Right forelimb (tissue), 1 donor: ENCODE results near the gene CXCR5.
"Not testable (repeated sequence)": the region's sequence is repeated elsewhere in the genome, so short reads cannot be mapped to it uniquely, and the experiment has no call there.

ENCODE experiments used
- DNase-seq: peaks from one replicate; pipeline ENCODE4 v3.0.0-alpha.2; 2018

The CXCR5 gene, protein sequence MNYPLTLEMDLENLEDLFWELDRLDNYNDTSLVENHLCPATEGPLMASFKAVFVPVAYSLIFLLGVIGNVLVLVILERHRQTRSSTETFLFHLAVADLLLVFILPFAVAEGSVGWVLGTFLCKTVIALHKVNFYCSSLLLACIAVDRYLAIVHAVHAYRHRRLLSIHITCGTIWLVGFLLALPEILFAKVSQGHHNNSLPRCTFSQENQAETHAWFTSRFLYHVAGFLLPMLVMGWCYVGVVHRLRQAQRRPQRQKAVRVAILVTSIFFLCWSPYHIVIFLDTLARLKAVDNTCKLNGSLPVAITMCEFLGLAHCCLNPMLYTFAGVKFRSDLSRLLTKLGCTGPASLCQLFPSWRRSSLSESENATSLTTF

DNA sequence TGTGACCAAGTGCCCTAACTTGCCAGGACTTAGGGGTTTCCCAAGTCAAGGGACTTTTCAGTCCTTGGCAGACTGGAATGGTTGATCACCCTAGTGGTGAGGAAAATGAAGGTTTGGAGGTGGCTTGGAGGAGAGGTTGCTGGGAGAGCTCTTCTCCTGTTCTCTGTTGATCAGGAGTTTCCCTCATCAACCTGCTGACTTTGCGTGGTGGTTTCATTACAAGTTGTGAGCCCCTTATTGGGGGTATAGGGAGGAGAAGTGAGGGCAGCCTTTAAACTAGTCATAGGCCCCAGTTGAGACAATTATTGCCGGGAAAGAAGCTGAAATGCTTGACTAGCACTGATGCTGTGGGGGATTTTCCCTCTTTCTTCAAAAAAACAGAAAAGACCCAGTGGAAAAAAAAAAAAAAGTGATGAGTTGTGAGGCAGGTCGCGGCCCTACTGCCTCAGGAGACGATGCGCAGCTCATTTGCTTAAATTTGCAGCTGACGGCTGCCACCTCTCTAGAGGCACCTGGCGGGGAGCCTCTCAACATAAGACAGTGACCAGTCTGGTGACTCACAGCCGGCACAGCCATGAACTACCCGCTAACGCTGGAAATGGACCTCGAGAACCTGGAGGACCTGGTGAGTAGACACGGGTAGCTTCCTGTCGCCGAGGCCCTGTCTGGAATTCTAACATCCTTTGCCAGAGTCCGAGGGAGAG is at the start of gene CXCR5:
CXCR5 (plus strand) TSS at position 525 of the 704 bp plus-strand sequence; CDS start at position 575, 50 bp downstream.
- DNase-seq: no peak

DNA sequence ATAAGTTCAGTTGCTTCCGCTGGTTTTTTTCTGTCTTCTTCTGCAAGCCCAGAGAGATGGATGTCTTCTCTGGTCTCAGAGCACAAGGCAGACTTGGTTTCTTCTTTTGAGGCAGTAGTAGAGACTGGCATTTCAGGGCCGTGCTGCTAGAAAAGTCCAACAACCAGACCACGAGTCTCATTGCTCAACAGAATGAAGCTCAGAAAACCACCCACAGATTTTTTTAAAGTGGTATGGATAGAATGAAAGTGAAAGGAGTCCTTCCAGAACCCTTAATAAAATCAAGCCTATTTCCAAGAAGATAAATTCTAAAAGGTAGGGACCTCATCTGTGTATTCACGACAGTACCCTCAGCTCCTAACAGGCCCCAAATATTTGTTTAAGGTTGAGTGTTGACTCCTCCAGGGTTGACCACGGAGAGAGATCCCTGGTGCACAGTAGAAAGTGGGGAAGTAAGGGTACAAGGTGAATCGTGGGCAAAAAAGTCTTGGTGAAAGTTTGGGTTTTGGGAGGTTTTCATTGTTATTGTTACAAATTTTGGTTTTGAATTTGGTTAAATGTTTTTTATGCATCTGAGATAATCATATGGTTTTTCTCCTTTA is 49.2 kb upstream of the CXCR5 start:
- no peak for DNase-seq

DNA sequence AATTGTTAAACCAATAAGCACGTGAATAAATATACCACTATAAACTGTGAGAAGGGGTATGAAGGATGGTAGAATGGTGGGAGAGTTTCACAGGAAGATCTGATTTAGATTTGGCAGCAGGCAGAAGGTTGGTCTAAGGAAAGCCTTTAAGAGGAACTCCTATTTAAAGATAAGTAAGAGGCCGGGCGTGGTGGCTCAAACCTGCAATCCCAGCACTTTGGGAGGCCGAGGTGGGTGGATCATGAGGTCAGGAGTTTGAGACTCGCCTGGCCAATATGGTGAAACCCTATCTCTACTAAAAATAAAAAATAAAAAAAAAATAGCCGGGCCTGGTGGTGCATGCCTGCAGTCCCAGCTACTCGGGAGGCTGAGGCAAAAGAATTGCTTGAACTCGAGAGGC is 45.8 kb upstream of the CXCR5 start:
- no peak for DNase-seq

DNA sequence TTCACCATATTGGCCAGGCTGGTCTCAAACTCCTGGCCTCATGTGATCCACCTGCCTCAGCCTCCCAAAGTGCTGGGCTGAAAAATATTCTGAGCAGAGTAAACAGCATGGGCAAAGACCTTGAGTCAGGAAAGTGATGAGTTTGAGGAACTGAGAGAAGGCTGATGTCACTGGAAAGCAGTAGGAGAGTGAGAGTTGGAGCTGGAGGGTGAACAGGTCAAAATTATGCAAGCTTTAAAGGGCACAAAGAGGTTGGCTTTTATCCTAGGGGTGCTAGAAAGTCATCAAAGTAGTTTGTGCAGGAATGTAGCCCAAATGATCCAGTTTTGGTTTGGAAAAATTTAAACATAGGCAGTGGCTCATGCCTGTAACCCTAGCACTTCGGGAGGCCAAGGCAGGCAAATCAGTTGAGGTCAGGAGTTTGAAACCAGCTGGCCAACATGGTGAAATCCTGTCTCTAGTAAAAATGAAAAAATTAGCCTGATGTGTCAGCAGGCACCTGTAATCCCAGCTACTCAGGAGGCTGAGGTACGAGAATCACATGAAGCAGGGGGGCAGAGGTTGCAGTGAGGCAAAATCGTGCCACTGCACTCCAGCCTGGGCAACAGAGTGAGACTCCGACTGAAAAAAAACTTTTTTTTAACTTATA is 44.7 kb upstream of the CXCR5 start:
- no peak for DNase-seq

DNA sequence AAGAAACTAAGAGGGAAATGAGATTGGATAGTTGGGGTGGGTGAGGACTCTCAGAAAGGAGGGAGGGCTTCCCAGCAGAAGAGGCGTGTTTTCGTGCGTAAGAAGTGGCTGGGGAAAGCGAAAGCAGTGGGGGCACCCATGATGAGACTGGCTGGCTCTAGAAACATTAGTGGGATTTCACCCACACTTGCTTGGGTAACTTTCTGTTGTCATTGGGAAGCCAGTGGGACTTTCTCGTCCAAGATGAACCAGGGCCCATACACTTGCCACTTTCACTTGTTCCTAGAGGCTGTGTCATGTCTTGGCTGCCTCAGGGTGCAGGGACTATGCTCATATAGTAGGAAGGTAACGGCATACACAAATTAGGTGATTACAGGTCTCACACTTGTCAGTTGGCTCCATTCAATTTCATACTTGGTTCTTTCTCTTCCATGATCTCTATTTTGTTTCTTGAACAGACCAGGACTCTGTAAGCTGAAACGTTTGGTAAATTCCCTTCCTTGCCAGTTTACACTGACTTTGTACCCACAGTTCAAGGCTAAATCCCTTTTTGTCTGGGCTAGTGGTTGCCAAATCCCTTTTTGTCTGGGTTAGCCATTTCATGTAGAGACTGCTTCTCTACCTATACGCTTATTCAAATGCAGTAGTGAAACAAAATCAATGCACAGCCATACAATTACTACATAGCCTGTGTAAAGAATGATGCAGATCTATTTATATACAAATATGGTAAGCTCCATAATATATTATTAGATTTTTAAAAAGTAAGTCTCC is 42.0 kb upstream of the CXCR5 start:
- DNase-seq: no peak

DNA sequence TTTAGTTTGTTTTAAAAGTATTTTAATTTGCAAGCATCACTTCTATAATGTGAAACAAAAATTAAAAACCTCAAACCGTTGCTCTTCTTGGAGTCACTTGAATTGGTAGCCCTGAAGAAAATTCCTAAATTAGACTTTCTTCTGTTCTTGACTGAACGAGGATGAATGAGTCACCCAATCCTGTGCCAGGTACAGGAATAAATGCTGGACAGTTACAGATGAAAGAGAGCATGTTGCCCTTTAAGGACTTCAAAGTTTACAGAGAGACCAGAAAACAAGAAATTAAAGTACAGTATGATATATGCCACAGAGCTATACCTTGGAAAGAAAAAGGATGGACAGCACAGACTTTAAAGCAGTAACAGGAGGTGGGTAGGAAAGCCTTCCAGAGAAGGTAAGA is 41.3 kb upstream of the CXCR5 start:
- DNase-seq: no peak

DNA sequence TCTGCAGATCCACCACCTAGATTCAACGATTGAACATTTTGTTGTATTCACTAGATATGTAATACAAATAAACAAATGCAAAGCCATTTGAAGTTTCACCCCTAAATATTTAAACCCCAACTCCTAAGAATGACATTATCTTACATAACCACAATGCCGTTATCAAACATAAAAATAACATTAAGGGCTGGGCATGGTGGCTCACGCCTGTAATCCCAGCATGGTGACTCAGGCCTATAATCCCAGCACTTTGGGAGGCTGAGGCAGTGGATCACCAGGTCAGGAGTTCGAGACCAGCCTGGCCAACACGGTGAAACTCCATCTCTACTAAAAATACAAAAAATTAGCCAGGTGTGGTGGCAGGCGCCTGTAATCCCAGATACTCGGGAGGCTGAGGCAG is 40.8 kb upstream of the CXCR5 start:
- not testable (repeated sequence) for DNase-seq

DNA sequence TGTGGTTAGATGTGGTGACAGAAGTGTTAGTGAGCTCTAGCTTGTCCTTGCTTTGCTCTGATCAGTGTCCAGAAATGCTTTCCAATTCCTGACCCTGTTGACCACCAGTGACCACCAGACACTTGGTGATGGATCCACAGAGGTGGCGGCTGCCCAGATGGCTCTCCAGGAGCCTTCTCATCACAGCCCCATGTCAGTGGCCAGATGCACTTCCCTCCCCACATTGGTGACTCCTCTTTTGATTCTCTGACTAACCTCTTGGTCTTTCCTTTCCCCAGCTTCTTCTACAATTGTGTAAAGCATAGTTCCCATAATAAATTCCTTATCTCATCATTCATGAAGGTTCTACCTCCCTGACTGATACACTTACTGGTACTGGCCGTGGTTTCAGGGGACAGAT is 40.1 kb upstream of the CXCR5 start:
- DNase-seq: no peak

DNA sequence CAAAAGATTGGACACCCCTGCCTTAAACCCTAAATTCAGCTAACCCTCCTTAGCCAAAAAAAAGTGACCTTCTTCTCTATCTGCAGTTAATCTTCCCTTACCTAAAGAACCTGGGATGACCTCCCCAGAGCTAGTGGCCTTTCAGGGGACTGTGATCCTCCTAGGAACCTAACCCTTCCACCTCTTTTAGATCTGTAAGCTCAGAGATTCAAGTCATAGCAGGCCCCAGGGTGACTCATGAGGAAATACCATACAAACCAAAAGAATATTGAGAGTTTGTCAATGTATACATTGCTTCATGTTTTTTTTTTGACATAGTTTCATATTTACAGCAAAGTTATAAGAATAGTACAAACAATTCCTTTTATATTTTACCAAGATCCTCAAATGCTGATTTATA is 38.3 kb upstream of the CXCR5 start:
- no peak for DNase-seq

DNA sequence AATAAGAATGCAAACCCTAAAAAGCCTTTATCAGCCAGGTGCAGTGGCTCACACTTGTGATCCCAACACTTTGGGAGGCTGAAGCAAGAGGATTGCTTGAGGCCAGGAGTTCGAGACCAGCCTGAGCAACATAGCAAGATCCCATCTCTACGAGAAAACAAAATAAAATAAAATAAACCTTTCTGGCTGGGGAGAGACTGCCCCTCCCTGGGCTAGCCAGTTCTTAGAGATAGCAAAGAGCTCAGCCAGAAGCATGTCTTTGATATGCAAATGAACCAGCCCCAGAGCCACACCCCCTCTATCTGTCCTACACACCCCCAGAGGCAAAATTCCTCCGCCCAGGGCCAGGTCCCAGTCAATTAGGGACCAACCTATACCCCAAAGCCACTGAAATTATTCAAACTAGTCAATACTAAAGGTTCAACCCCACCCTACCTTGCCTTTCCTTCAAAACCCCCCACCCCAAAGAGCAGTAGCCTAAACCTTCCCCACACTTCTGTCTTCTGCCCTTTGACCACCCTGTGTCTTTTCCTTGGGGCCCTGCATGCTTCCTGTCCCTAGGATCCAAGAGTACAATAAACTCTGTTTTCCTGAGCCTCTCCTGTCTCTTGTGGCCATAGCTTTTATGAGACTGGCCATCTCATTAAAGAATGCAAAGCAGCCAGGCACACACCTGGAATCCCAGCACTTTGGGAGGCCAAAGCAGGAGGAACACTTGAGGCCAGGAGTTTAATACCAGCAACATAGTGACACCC is 37.3 kb upstream of the CXCR5 start:
- no peak for DNase-seq

DNA sequence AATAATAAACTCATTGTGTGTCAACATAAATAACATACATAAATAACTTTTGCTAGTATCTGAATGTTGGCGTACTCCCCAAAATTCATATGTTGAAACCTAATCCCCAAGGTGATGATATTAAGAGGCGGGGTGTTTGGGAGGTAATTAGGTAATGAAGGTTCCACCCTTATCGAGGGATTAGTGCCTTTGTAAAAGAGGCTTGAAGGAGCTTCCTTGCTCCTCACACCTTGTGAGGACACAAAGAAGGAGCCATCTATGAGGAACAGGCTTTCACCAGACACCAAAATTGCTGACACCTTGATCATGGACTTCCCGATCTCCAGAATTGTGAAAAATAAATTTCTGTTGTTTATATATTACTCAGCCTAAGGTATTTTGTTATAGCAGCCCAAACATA is 33.9 kb upstream of the CXCR5 start:
- no peak for DNase-seq

DNA sequence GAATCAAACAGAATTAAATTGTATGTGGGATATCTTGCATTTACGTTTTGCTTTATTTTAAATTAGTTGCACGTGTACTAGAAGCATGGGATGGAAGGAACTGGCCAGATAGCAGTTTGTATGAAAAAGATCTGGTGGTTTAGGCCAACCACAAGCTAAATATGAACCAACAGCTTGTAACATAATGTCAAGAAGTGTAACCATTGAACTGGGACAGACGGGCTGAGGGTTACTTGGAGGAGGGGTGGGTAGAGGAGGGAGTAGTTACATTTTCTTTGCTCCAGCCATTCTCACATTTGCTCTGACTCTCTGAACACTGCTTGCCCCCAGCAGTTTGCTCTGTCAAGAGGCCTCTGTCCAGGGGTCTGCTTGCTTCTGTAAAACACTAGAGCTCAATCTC is 31.7 kb upstream of the CXCR5 start:
- no peak for DNase-seq

DNA sequence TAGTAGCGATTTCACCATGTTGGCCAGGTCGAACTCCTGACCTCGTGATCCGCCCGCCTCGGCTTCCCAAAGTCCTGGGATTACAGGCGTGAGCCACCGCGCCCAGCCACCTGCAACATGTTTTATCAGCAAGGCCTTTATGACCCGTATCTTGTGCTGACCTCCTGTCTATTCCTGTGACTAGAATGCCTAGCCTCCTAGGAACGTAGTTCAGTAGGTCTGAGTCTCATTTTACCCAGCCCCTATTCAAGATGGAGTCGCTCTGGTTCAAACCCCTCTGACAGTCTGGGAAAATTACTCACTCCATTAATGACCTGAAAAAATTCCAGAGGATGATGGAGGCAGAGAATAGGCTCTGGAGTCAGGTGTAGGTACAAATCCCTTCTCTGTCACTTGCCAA is 30.0 kb upstream of the CXCR5 start:
- DNase-seq: no peak

DNA sequence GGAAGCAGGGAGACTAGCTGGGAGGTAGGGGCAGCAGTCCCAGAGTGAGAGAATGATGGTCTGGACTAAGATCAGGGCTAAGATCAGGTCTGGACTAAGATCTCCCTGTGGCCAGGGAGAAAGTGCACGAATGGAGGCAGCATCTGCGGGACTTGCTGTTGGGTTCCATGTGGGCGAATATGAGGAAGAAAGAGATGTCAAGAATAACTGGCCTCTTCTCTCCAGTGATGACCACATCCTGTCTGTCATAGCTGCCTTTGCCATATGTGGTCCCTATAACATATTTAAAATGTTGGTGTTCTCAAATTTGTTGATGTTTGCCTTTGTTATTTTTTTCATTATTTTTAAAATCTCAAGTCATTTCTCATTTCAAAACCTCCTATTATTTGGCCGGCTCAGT is 27.4 kb upstream of the CXCR5 start:
- DNase-seq: no peak

DNA sequence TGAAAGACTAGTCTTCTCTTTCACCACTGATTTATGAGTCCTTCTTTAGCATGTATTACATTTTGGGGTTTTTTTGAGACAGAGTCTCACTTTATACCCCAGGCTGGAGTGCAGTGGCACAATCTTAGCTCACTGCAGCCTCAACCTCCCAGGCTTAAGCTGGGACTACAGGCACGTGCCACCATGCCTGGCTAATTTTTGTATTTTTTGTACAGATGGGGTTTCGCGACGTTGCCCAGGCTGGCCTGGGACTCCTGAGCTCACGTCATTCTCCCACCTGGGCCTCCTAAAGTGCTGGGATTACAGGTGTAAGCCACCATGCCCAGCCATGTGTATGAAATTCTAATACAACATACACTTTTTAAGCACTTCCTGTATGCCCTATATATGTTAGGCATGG is 26.3 kb upstream of the CXCR5 start:
- no peak for DNase-seq

DNA sequence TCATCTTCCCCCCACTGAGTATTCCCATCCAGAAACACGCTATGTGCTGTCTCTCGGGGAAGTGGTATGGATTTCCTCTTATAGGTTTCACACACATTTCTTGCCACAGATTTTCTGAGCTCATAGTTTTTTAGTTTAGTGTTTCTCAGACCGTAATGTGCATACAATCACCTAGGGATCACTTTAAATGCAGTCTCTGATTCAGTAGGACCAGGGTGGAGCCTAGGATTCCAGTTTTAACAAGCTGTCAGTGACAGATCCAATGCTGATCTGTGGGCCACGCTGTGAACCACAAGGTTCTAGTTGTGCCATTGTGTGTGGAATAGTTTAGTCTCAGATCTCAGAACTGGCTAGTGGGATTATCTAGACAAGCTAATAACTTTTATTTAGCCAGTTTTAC is 23.7 kb upstream of the CXCR5 start:
- DNase-seq: no peak

DNA sequence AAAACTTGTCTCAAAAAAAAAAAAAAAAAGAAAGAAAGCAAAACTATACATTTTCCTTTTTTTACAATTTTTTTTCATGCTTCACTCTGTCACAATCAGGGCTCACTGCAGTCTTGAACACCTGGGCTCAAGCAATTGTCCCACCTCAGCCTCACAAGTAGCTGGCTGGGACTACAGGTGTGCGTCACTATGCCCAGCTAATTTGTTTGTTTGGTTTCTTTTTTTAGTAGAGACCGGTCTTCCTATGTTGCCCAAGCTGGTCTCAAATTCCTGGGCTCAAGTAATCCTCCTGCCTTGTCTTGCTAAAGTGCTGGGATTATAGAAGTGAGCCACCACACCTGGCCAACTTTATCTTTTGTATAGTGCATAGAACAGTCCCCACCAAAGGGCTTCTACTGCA is 15.0 kb upstream of the CXCR5 start:
- no peak for DNase-seq

DNA sequence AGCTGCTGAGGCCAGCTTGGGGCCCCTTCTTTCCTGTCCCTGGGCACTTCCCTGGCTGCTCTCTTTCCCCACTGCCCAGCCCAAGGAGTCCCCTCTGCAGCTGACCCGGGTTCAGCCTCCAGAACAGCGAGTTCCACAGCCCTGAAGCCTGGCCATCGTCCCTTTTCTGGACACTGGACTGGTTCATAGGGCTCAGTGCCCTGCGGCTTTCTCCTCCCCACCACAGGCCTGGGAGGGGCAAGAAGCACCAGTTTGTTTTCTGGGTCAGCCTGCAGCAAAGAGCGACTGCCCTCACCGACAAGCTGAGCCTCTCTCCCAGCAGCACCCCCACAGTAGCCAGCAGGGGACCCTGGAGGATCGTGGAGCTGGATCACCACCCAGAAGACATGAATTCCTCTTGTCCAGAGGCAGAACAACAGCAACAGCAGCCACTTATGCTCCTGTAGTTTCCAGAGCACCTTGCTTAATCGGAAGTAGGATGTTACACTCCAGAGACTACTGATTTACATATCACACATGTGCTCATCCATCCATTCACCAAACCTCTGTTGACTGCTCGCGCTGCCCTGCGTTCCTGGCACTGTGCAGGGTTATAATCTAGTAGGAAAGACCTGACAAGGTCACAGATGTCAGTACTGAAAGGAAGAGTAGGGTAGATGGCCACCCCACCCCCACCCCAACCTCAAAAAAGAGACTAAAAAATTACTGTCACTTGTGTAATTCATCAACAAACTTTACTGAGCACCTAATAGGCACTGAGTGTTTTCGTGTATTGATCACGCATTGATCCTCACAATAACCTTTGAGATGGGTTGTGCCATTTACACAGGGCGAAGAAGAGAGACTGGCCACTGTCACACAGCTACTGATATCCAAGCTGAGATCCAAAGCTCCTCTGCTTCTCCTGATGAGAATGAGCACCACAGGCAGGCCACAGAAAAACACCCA is 13.0 kb upstream of the CXCR5 start:
- DNase-seq: peak; percentile 68

DNA sequence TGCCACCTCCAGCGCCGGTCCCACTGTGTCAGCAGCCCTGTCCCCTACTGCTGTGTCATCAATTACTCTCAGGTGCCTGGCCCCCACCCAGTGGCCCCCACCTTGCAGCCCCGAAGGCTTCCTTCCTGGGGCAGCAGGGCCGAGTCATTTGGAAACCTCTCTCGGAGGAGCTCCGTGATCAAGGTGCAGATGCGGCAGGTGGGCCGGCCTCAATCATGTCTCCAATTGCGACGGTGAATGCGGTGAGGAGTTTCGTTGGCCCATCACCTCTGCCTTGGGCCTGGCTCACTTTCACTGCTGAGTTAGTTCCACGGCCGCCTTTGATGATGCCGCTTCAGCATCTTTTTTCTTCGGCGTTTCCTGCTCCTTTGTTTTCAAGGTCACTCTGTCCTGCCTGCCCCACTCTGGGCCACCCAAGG is 11.3 kb upstream of the CXCR5 start:
- no peak for DNase-seq

DNA sequence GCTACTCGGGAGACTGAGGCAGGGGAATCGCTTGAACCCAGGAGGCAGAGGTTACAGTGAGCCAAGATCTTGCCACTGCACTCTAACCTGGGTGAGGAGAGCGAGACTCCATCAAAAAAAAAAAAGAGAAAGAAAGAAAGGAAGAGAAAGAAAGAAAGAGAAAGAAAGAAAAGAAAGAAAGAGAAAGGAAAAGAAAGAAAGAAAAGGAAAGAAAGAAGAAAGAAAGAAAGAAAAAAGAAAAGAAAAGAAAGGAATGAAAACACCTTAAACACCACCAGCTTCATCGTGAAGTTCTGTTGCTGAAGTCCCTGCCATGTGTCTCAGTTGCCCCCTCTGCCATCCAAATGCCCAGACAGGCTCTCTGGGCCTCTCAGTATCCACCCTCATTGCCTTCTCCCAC is 9.9 kb upstream of the CXCR5 start:
- no peak for DNase-seq

DNA sequence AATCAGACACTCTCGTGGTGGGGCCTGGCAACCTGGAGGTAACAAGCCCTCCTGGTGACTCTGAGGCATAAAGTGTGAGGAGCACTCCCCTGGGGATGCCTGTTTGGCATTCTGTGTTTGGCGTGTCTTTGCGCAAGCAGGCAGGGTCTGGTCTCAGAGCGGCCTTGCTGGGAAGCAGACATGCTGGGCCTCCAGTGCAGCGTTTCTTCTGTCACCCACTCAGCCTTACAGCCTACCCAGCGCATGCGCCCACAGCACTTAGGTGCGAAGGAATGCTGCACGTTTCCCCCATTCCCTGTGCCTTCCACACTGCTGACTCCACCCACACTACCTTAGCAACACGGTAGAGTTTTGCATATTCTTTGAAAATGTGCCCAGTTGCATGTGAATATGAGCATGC is 7.4 kb upstream of the CXCR5 start:
- no peak for DNase-seq
